RWPE2 (cell line): ENCODE measurements around the gene MAP2K6.

ENCODE experiments used
- ATAC-seq: fragments of 200-7000 bp; cut with Tn5 transposase; 3 replicates; pipeline ENCODE4 v1.9.1; 2021; ENCODE audit warnings: low read depth
- DNase-seq: peaks from one replicate; pipeline ENCODE4 v3.0.0-alpha.2; 2020; ENCODE audit warnings: low spot score
- H3K27ac ChIP-seq: fragments of 450-650 bp; 2 replicates; pipeline ENCODE4 v1.5.1; 2017; ENCODE audit warnings: mild to moderate bottlenecking; ENCODE audit not compliant: poor library complexity, severe bottlenecking
- H3K27me3 ChIP-seq: fragments of 250-450 bp; sonication (Bioruptor Pico); 2 replicates; pipeline ENCODE4 v1.5.1; 2021; ENCODE audit warnings: mild to moderate bottlenecking, moderate library complexity; ENCODE audit not compliant: insufficient read depth, poor library complexity, severe bottlenecking
- H3K36me3 ChIP-seq: fragments of 250-450 bp; sonication (Bioruptor Pico); 2 replicates; pipeline ENCODE4 v1.5.1; 2020; ENCODE audit warnings: low read depth, mild to moderate bottlenecking, moderate library complexity
- H3K4me1 ChIP-seq: fragments of 250-450 bp; sonication (Bioruptor Pico); 2 replicates; pipeline ENCODE4 v1.5.1; 2021; ENCODE audit warnings: mild to moderate bottlenecking, moderate library complexity; ENCODE audit not compliant: insufficient read depth, poor library complexity, severe bottlenecking
- H3K4me3 ChIP-seq: fragments of 250-450 bp; sonication (Bioruptor Pico); 2 replicates; pipeline ENCODE4 v1.5.1; 2021; ENCODE audit warnings: mild to moderate bottlenecking, moderate library complexity; ENCODE audit not compliant: severe bottlenecking
- H3K9me3 ChIP-seq: fragments of 250-450 bp; sonication (Bioruptor Pico); 2 replicates; pipeline ENCODE4 v1.5.1; 2021; ENCODE audit warnings: mild to moderate bottlenecking, moderate library complexity; ENCODE audit not compliant: severe bottlenecking
- CTCF ChIP-seq: fragments of 450-650 bp; IDR thresholded peaks from one replicate; pipeline ENCODE4 v1.5.1; 2017; ENCODE audit warnings: mild to moderate bottlenecking, moderate library complexity; ENCODE audit not compliant: poor library complexity, severe bottlenecking

Gene MAP2K6

DNA sequence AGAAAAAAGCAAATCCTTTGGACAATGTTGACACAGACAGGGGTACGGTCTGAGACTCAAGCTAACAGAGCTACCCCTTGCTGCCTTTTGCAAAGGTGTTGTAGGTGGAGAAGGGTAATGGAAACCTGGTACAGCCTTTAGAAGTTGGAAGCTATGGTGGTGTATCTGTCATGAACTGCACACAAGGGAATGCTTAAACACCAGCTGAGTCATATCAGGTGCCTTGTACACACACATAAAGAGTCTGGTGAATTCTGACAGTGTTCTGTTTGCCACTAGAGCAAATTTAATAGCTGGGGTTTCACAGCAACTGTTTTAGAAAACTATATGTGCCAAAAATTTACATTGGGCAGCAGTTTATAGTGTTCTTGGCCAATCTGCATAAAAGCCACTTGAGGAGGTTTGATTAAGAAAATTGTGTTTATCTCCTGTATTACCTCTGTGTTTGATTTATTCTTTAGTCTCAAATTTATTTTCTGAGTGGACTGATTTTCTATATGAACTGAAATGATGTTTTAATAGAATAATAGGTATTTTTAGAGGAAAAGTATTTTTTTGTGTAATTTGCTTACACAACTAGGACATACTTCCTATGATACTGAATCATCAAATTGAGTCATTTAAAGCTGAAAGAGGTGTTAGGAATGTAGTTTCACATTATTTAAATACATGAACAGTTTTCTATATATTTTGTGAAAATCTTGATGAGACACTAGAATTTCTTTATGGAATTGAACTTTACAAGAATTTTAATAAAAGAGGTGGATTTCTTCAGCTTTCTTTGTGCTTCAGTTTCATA, 136.9 kb downstream of the MAP2K6 start:
- Histone ChIP-seq H3K9me3 (no peaks in the 10 kb centered on the region), H3K27me3 (no peaks in the 10 kb centered on the region), H3K36me3 (no peaks in the 10 kb centered on the region), H3K27ac (peak overlapping the region; percentile 47), H3K4me1 (peaks cover 11% of the 10 kb centered on the region), H3K4me3 (no peak overlapping the region)
- DNase-seq (no peak), ATAC-seq (peak; percentile 93)
- no peak for TF ChIP-seq CTCF

GRCh38 chr17:69552986-69553667, 138.6 kb downstream of the MAP2K6 start:
- Histone ChIP-seq H3K36me3 (no peaks in the 10 kb centered on the region), H3K27ac (no peak overlapping the region), H3K9me3 (no peaks in the 10 kb centered on the region), H3K27me3 (no peaks in the 10 kb centered on the region), H3K4me1 (peaks cover 11% of the 10 kb centered on the region), H3K4me3 (no peak overlapping the region)
- DNase-seq = no peak
- no peak for TF ChIP-seq CTCF
- ATAC-seq = no peak

DNA sequence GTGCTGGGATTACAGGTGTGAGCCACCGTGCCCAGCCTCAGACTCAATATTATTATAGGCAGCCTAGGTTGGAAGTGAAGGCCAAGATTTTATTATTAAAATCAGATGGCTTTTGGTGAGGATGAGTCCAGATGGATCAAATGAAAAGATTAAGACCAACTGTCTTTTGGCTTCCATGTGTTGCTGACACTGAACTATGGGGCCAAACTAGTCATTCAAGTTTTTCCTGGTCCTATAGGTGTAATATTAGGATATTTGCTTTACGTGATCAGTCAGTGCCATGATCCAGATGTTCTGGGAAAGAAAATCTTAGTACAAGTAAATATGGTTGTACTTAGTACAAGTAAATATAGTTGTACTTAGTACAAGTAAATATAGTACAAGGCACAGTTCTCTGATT, 140.6 kb downstream of the MAP2K6 start:
- H3K27me3 ChIP-seq = no peaks in the 10 kb centered on the region
- H3K27ac ChIP-seq = no peak overlapping the region

GRCh38 chr17:69557339-69557738, 142.8 kb downstream of the MAP2K6 start:
- Histone ChIP-seq H3K4me3 (no peak overlapping the region), H3K27ac (no peak overlapping the region), H3K36me3 (no peaks in the 10 kb centered on the region), H3K4me1 (no peaks in the 10 kb centered on the region), H3K9me3 (no peaks in the 10 kb centered on the region), H3K27me3 (no peaks in the 10 kb centered on the region)
- no peak for ATAC-seq
- no peak for DNase-seq
- TF ChIP-seq CTCF = no peak

More for the DNA sequence above, 140.6 kb downstream of the MAP2K6 start:
- Histone ChIP-seq H3K36me3 (no peaks in the 10 kb centered on the region), H3K4me1 (peaks cover 11% of the 10 kb centered on the region), H3K4me3 (no peak overlapping the region), H3K9me3 (no peaks in the 10 kb centered on the region)
- DNase-seq = no peak
- no peak for TF ChIP-seq CTCF
- ATAC-seq = no peak

GRCh38 chr17:69558796-69559195, 144.3 kb downstream of the MAP2K6 start:
- no peak overlapping the region for H3K27ac ChIP-seq

More at GRCh38 chr17:69558796-69559195, 144.3 kb downstream of the MAP2K6 start:
- DNase-seq = no peak
- Histone ChIP-seq H3K27me3 (no peaks in the 10 kb centered on the region), H3K36me3 (no peaks in the 10 kb centered on the region), H3K4me1 (no peaks in the 10 kb centered on the region), H3K4me3 (no peak overlapping the region), H3K9me3 (no peaks in the 10 kb centered on the region)
- no peak for TF ChIP-seq CTCF
- ATAC-seq = no peak
